NCI-H774 (cell line): ENCODE results near the gene APCDD1.

Experiments
- DNase-seq: peaks from one replicate; lab custom pipeline; 2025; lab: John Stamatoyannopoulos, UW

Gene APCDD1

DNA sequence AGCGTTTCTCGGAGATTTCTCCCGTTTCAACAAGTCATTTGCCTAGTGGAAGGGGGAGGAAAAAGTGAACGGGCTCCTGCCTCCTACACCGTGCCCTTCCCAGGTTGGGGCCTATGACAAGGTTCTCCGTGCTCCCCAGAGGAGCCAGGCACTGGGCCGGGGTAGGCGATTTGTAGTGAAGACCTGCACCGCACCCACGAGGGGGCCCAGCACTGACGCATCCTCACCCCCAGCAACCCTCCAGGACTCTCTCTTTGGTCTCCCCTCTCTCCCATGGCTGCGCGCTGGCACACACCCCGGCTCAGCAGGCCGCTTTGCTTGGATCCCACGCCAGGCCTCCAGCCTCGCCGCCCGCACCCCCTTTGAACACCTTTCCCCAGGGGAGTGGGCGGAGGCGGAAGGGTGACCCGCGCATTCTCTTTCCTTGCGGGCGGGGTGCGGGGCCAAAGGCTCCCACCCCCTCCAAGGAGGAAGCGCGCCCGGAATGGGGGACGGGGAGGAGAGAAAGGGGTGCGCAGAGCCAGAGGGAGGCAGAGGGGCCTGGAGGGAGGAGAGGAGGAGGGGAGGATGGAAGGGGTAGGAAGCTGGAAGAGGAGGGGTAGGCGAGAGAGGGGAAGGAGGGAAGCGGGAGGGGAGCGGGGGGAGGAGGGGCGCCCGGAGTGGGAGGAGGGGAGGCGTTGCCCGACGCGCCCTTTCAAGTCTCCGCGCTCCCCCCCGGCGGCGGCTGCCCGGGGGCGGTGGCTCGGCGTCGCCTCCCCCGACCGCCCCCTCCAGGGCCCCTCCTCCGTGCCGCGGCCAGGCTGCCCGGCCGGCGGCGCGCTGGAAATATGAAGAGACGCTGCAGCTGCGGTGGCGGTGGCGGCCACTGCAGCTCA, at the start of gene APCDD1:
TSS of gene APCDD1 (plus strand) at position 830 of the 875 bp plus-strand sequence. CDS start 347 bp downstream, outside the sequence.
- DNase-seq: peak; percentile 34

GRCh38 chr18:10405014-10405493, 49.4 kb upstream of the APCDD1 start:
- no peak for DNase-seq

GRCh38 chr18:10405816-10406663, 48.4 kb upstream of the APCDD1 start:
- peak; percentile 80 for DNase-seq

- DNase-seq: no peak
Measured at GRCh38 chr18:10408131-10408530, 46.3 kb upstream of the APCDD1 start.

- DNase-seq: no peak
Measured at GRCh38 chr18:10409041-10409440, 45.4 kb upstream of the APCDD1 start.

GRCh38 chr18:10410472-10411308, 43.7 kb upstream of the APCDD1 start:
- DNase-seq: peak; percentile 53

- no peak for DNase-seq
Measured at GRCh38 chr18:10412933-10413332, 41.5 kb upstream of the APCDD1 start.

DNA sequence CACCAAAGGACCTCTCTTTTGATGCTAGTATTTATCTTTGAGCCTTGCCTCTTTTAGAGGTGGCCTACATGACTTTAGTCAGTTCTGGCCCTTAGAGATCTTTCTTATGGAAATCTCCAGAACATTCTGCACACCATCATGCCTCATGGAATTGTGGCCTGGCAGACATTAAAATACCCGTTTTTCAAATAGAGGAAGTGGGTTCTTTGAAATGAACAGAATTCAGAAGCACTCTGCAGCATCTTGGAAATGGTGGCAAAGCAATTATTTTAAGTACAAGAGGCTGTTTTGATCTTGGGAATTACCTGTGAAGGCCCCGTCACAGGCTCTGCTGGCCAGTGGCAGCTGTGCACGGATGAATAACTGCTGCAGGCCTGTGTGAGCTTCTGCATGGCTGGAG, 40.7 kb upstream of the APCDD1 start:
- DNase-seq: no peak

DNA sequence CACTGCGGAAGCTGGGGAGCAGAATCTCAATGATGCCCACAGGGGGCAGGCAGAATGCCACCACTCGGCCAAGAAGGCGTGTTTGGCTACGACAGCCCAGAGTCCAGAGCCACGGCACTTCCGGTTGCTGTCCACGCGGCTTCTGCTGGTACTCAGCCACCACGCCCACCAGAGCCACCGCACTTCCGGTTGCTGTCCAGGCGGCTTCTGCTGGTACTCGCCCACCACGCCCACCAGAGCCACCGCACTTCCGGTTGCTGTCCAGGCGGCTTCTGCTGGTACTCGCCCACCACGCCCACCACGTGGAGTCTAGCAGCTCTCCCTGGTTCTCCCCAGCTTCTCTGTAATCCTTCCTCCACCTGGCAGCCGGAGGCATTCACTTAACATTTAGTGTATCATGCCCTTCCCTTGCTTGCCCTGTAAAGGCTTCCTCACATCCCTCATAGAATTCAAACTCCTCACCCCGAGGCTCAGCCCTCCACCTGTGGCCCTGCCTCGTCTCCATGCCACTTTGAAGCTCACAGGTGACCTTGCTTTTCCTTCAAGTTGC, 40.1 kb upstream of the APCDD1 start:
- no peak for DNase-seq

DNA sequence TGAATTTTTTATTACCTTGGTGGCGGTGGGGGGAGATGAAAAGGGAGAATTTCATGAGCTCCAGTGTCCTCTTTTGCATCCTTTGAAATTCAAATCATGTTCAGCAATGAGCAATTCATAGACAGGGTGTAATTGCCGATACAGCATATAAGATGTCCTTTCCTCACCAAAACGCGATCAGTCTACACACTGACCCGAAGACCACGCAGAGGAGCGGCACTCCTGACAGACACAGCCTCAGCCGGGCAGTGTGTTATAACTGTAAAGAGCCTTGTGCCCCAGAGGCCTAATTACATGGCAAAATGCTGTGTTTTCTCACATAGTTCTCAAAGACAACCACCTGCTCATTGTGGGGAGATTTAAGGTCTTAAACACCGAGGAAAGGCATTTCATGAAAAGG, 38.4 kb upstream of the APCDD1 start:
- no peak for DNase-seq

DNA sequence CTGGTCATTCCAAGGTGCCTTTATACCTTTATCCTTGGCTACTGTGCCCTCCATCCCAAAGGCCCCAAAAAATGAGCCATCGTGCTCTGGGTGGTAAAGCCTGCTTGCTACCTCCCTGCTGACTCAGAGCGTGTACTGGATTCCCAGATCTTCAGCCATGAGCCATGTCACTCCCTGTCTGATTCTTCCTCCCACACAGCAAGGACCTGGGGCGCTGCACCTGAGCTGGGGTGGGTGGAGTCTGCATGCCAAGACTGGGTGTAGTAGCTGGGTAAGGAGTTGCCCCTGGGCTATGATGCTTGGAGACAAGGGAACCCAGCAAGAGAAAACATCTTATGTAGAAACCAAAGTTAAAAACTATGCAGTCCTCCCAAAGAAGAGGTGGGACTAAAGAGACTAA, 37.2 kb upstream of the APCDD1 start:
- no peak for DNase-seq

GRCh38 chr18:10417664-10418063, 36.8 kb upstream of the APCDD1 start:
- no peak for DNase-seq

DNA sequence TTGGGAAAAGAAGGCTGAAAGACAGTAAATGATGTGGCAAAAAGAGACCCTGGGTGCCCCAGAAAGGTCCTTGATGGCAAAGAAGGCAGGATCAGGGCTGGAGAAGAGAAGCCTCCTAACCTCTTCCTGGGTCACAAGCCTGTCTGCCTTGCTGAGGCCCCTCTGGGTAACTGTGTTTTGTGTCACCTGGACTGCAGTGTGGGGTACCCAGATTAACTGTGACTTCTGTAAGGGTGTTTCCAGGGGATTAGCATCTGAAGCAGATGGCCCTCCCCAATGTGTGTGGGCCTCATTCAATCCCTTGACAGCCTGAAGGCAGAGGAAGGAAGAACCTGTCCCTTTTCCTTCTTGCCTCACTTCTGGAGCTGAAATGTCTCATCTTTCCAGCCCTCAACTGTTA, 35.6 kb upstream of the APCDD1 start:
- no peak for DNase-seq

- DNase-seq: no peak
Measured at GRCh38 chr18:10419420-10420103, 34.9 kb upstream of the APCDD1 start.

- DNase-seq: no peak
Measured at GRCh38 chr18:10420561-10421352, 33.7 kb upstream of the APCDD1 start.

DNA sequence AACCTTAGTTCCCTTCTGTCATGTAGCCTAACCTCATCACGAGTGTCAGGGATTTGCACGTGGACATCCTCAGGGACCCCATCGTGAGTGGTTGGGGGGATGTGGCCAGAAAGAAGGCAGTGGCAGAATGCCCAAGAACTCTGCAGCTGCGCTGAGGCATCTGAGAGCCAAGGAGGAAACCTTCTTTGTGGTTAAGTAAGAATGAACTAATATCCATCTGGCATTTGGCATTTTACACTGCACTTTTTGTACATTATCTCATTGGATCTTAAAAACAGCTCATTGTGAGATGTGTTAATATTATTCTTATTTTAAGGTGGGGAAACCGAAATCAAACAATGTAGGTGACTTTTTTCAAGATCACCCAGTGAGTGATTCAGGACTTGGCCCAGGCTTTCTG, 32.6 kb upstream of the APCDD1 start:
- DNase-seq: no peak

DNA sequence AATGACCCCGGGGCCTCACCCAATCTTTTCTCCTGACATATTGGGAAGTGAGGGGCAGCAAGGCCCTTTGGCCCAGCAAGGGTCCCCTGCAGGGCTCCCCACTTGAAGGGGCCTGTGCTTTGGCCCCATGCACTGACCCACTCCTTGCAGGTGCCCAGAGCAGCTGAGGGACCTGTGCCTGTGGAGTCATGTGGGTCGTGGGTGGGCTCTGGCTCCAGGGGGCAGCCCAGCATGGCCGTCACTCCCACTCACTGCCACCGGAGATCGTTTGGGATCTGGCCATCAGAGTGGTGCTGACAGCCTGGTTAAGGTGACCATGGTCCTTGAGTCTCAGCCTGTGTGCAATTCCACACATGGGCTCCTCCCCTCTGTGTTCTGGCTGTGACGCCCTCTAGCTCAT, 31.7 kb upstream of the APCDD1 start:
- DNase-seq: no peak

GRCh38 chr18:10424585-10425307, 29.7 kb upstream of the APCDD1 start:
- no peak for DNase-seq

DNA sequence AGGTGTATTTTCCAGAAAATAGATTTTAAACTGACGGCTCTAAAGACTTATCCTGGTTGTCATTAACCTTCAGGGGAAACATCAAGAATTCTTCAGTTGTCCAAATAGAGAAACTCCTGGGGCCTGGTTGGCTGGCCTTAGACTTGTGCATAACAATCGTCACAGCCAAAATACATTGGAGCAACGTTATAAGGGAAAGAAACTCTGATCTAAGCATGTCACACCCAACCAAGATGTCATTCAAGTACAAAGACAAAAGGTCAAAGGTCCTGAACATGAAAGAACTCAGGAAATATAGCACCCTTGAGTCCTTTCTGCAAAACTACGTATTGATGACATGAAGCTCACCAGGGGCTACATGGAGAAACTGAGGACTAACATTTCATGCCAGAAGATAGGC, 23.8 kb upstream of the APCDD1 start:
- DNase-seq: no peak

DNA sequence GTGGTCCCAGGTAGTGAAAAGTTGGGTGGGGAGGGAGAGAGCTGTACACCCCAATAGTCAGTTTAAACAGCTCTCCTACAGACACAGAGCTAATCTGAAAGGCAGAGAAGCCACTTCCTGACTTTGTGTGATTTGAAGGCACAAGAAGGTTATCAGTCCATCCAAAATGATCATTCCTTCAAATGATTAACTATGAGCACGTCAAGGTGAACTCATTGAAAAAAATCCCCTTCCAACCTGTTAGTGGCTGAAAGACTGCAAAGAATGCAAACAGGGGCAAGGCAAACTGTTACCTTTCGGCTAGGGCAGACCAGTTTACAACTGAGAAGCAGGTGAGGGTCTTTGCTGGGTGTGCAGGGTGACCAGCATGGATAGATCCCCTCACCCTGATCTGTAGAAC, 22.8 kb upstream of the APCDD1 start:
- DNase-seq: no peak
